Measurements from ENCODE around the gene PRKCE.

PRKCE gene

DNA sequence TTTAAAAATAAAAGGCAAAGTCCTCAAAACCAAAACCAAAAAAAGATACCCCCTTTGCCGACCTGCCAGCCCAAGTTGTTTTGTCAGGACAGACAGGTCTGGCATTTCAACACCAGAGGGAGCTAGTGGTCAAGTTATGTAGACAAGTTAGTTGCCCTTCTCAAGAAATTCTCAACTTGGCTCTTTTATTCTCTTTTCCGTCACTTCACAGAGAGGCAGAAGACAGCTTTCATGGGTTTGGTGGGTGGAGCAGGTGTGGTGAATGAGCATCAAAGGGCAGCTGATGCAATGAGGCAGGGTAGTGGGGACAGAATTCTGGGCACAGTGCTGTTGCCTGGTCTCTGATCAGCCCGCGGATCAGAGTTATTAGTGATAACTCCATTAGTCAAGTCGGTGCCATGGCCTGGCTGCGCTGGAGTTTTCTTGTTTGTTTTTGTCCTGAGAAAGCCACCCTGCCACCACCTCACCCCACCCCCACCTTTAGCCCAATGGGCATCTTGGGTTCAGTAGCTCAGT is 342.1 kb downstream of the PRKCE start:
- peak; percentile 65 for FAIRE-seq
- DNase-seq (ENCODE audit: insufficient read length), result no peak

DNA sequence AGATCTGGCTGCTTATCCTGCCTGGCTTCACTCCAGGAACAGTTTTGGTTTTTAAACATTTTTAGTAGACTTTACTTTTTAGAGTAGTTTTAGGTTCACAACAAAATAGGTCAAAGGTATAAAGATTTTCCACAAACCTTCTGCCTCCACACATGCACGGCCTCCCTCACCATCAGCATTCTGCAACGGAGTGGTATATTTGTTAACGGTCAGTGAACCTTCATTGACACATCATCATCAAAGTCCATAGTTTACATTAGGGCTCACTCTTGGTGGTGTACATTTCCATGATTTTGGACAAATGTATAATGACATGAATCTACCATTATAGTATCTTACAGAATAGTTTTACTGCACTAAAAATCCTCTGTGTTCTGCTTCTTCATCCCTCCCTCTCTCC is 342.6 kb downstream of the PRKCE start:
- TF ChIP-seq TAF1 (IDR thresholded peaks at IDR 0.05; ENCODE audit: borderline replicate concordance, low read depth, low read length) (no peak), POLR2A (IDR thresholded peaks at IDR 0.05; ENCODE audit: low read depth, low read length) (no peak), POLR2AphosphoS5 (IDR thresholded peaks at IDR 0.05; ENCODE audit: low read depth, low read length) (no peak)
- FAIRE-seq, result no peak
- DNase-seq (ENCODE audit: insufficient read length), result no peak

More for the DNA sequence above, 342.1 kb downstream of the PRKCE start:
- no peak for TF ChIP-seq POLR2AphosphoS5 (IDR thresholded peaks at IDR 0.05; ENCODE audit: low read depth, low read length)
- TF ChIP-seq POLR2A (IDR thresholded peaks at IDR 0.05; ENCODE audit: low read depth, low read length), result no peak
- TF ChIP-seq TAF1 (IDR thresholded peaks at IDR 0.05; ENCODE audit: borderline replicate concordance, low read depth, low read length), result no peak

DNA sequence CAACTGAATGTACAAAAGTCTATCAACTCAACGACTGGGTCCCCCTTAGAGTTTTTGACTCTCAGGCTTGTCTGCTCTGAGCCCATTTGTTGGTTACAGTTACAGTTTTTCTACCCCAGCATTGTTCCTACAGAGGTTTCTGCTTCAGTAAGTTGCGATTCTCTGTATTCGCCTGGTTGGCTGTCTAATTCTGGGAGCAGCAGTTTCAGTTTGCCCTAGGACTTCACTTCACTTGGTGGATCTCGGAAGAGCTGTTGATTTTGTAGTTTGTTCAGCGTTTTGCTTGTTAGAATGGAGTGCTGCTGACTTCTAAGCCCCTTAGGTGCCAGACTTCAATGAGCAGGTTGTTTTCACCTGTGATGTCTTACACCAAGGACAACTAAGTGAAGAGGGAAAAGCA is 349.2 kb downstream of the PRKCE start:
- FAIRE-seq (no peak), DNase-seq (ENCODE audit: insufficient read length) (no peak)
- TF ChIP-seq POLR2A (IDR thresholded peaks at IDR 0.05; ENCODE audit: low read depth, low read length) (no peak), TAF1 (IDR thresholded peaks at IDR 0.05; ENCODE audit: borderline replicate concordance, low read depth, low read length) (no peak), POLR2AphosphoS5 (IDR thresholded peaks at IDR 0.05; ENCODE audit: low read depth, low read length) (no peak)

DNA sequence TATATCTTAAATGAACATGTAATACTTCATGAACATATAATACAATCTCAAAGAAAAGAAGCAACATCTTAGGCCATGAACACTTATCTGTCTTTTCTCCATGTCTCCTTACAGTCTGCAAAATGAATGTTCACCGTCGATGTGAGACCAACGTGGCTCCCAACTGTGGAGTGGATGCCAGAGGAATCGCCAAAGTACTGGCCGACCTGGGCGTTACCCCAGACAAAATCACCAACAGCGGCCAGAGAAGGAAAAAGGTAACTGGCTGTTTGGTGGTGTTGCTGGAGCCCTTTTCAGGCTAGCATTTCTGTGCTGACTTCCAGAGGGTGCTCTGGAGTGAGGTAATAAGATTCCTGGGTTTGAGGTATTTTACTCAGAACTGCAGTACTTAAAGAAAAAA is 349.8 kb downstream of the PRKCE start:
- no peak for FAIRE-seq
- TF ChIP-seq POLR2AphosphoS5 (IDR thresholded peaks at IDR 0.05; ENCODE audit: low read depth, low read length), result no peak
- TF ChIP-seq TAF1 (IDR thresholded peaks at IDR 0.05; ENCODE audit: borderline replicate concordance, low read depth, low read length), result no peak
- no peak for TF ChIP-seq POLR2A (IDR thresholded peaks at IDR 0.05; ENCODE audit: low read depth, low read length)
- no peak for DNase-seq (ENCODE audit: insufficient read length)

DNA sequence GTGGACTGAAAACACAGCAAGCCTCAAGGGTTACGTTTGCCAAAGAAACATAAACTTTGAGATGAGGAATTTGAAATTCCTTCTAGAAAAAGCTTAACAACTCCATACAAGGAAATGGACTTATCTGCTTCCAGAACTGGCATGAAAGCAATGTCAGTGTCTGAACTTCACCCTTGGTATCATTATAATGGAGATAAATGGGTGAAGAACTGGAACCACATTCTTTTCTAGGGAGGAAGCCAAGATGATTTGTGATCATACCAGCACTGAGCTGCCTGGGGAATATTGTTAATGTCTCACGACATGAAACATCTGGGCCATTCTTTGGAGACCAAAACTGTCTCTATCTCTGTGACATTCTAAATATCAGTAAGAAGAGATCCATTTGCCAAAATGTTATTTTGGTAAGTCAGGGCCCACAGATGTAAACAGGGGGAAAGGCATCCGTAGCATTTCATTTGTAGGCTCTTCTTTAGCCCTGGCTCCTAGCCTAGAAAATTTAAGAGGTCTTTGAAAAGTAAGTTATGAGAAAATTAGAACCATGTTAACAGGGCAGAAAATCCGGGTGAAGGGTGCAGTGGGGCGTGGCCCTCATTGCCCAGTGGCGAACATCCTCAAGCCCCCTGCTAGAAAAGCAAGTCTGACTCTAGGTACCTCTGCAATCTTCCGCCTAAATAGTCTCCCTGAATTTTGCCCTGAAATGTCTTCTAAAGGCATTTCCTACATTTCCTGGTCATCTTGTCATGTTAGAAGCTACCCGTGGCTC is 350.4 kb downstream of the PRKCE start:
- FAIRE-seq (no peak), DNase-seq (ENCODE audit: insufficient read length) (no peak)
- no peak for TF ChIP-seq TAF1 (IDR thresholded peaks at IDR 0.05; ENCODE audit: borderline replicate concordance, low read depth, low read length)
- no peak for TF ChIP-seq POLR2A (IDR thresholded peaks at IDR 0.05; ENCODE audit: low read depth, low read length)
- no peak for TF ChIP-seq POLR2AphosphoS5 (IDR thresholded peaks at IDR 0.05; ENCODE audit: low read depth, low read length)

DNA sequence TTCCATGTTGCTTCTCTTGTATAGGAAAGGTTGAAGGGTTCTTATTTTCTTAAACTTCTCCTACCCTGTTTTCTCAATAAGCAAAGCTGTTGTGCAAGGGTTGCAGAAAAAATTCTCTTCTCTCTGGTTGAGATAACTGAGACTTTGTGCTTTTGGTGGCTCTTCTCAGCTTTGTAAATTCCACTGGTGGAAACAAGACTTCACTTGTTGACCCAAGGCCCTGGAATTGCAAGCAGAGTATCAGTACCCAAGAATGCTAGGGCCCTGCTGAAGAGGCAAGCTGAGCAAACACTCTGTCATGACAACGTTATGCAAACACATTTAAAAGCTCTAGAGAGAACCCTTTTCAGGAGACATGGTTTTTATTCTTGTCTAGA is 351.0 kb downstream of the PRKCE start:
- no peak for TF ChIP-seq POLR2AphosphoS5 (IDR thresholded peaks at IDR 0.05; ENCODE audit: low read depth, low read length)
- no peak for TF ChIP-seq TAF1 (IDR thresholded peaks at IDR 0.05; ENCODE audit: borderline replicate concordance, low read depth, low read length)
- TF ChIP-seq POLR2A (IDR thresholded peaks at IDR 0.05; ENCODE audit: low read depth, low read length), result no peak
- no peak for DNase-seq (ENCODE audit: insufficient read length)
- FAIRE-seq, result no peak

DNA sequence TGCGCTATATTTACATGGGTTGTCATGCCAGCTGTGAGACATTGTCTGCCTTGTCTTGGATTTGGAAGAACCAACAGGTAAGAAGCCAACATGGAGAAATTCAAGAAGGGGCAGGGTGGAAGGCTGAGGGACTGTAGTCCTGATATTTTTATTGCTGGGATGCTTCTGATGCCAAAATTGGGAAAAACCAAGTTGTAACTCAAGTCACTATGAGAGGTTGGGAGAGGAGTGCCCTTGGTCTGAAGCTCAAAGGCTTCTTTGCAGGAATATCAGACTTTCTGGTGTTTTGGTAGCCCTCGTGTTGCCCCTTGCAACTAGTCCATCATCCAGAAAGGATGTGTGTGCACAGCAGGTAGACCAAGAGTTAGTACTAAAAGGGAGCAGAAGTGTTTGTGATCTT is 351.5 kb downstream of the PRKCE start:
- no peak for TF ChIP-seq TAF1 (IDR thresholded peaks at IDR 0.05; ENCODE audit: borderline replicate concordance, low read depth, low read length)
- TF ChIP-seq POLR2AphosphoS5 (IDR thresholded peaks at IDR 0.05; ENCODE audit: low read depth, low read length), result no peak
- TF ChIP-seq POLR2A (IDR thresholded peaks at IDR 0.05; ENCODE audit: low read depth, low read length), result no peak
- DNase-seq (ENCODE audit: insufficient read length) (no peak), FAIRE-seq (no peak)

DNA sequence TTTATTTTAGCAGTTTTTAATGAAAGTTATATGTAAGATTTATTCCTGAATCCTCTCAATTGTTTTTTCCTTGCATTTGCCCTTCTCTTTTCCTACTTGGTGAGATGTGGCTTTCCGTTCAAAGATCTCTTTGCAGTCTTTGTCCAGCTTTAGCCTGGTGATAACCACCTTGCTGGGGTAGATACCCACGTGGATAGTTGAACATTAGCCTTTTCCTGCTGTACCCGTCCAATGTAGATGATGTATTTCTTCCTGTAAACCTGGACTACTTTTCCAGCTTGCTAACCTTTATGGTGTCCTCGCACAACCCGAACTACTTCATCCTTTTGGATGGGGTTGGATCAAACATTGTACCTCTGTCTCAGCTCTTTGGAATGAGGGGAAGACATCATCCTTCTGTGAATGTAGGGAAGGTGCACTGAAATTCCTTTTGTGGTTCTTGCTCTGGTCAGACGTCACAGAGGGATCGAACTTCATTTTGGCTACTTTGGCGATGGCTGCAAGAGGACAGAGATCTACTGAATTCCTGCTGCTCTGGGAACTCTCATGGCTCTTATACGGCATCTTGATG is 352.5 kb downstream of the PRKCE start:
- DNase-seq (ENCODE audit: insufficient read length) (no peak), FAIRE-seq (no peak)
- TF ChIP-seq POLR2A (IDR thresholded peaks at IDR 0.05; ENCODE audit: low read depth, low read length), result no peak
- TF ChIP-seq POLR2AphosphoS5 (IDR thresholded peaks at IDR 0.05; ENCODE audit: low read depth, low read length), result no peak
- no peak for TF ChIP-seq TAF1 (IDR thresholded peaks at IDR 0.05; ENCODE audit: borderline replicate concordance, low read depth, low read length)

DNA sequence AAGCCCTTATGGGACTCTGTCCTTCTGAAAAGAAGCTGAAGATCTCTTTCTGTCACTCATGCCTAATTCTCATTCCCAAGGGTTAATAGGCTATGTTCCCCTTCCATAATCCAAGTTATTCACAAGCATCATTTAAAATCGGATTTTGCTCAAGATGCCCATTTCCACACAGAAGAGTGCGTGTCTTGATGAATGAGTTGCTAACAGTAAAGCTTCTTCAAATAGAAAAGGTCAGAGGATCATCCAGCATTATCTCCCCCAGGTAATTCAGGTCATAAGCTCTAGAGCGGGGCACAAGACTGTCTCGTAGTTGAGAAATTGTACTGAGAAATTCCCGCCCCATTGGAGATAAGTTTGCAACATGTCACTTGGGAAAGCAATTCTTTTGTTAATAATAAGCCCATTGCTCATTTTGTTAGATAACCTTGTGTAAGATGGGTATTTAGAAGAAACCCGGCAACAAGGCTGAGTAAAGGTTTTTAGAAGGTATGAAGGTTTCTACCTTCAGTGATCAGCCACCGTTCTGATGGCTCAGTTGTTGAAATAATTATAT is 355.1 kb downstream of the PRKCE start:
- TF ChIP-seq POLR2AphosphoS5 (IDR thresholded peaks at IDR 0.05; ENCODE audit: low read depth, low read length) (no peak), POLR2A (IDR thresholded peaks at IDR 0.05; ENCODE audit: low read depth, low read length) (no peak), TAF1 (IDR thresholded peaks at IDR 0.05; ENCODE audit: borderline replicate concordance, low read depth, low read length) (no peak)
- no peak for DNase-seq (ENCODE audit: insufficient read length)
- FAIRE-seq, result no peak

DNA sequence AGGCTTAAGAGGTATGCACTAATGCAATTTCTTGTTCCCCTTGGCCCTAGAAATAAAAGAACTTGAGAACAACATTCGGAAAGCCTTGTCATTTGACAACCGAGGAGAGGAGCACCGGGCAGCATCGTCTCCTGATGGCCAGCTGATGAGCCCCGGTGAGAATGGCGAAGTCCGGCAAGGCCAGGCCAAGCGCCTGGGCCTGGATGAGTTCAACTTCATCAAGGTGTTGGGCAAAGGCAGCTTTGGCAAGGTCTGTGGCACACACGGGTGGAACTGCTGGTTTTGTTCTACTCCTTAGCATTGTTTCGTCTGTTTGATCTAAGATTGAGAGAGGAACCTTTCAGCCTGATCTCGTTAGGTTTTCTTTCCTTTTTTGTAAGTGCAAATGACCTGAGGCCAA is 355.9 kb downstream of the PRKCE start:
- TF ChIP-seq POLR2AphosphoS5 (IDR thresholded peaks at IDR 0.05; ENCODE audit: low read depth, low read length) (no peak), POLR2A (IDR thresholded peaks at IDR 0.05; ENCODE audit: low read depth, low read length) (no peak), TAF1 (IDR thresholded peaks at IDR 0.05; ENCODE audit: borderline replicate concordance, low read depth, low read length) (no peak)
- no peak for DNase-seq (ENCODE audit: insufficient read length)
- FAIRE-seq, result no peak

DNA sequence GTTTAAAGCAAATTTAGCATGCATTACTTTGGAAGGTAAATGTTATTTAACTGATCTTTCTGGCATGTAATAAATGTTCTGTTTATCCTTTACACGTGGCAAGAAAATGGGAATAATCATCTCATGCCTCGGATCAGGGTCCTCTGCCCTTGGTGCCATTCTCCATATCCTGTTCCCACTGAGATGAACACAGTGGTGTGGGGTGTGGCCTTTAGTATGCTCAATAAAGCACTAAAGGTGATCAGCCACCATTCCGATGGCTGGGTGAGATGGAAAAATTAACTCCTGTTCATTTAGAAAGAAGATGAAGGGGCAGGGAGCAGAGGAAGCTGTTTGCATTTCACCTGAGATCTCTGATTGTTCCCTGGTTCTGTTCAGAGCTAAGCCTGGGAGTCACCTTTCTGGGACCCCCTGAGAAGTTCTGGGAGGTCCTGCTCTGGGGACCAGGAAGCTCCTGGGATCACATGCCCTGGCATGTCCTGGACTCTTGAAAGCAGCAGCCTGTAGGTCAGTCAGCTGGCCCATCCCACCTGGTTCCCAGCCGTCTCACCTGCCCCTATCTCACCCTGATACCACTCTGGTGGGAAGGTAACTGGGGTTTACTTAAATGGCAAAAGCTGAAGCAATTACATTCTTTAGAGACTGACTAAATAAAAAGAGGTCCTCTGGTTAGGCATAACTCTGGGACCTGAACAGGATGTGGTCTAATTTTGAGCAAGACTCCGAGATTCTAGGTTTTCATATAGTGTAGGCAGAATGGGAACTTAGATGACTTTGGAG is 356.8 kb downstream of the PRKCE start:
- no peak for DNase-seq (ENCODE audit: insufficient read length)
- no peak for FAIRE-seq
- TF ChIP-seq POLR2A (IDR thresholded peaks at IDR 0.05; ENCODE audit: low read depth, low read length) (no peak), TAF1 (IDR thresholded peaks at IDR 0.05; ENCODE audit: borderline replicate concordance, low read depth, low read length) (no peak), POLR2AphosphoS5 (IDR thresholded peaks at IDR 0.05; ENCODE audit: low read depth, low read length) (no peak)
